ENCODE measurements around the gene CDH4. TPM values are rescaled to one million over a fixed set of nuclear protein-coding genes. Genes with fewer than 3 reads are reported as not detected.

The CDH4 gene
- total and polyA plus RNA-seq, 2 donors (not counting 3 experiments of a cell fraction or from before 2014, with no cell fraction given) = 0.17 to 0.51 TPM

GRCh38 chr20:61321481-61321880 is 69.4 kb downstream of the CDH4 start:
- H3K9me1 ChIP-seq (replicated peaks; ENCODE audit: control insufficient read depth, extremely low read depth, insufficient read depth, low read length) = no peaks in the 10 kb centered on the region
- H3K27me3 ChIP-seq (ENCODE audit: control insufficient read depth in 2 of 2, insufficient read depth in 2 of 2, low read length in 2 of 2) = no peaks in the 10 kb centered on the region
- no peaks in the 10 kb centered on the region for H3K36me3 ChIP-seq (ENCODE audit: control insufficient read depth in 2 of 2, extremely low read depth in 1 of 2, insufficient read depth in 2 of 2, low read length in 2 of 2)
- no peak overlapping the region for H3K9ac ChIP-seq (replicated peaks; ENCODE audit: extremely low read depth, insufficient read depth, low read length)
- H2AFZ ChIP-seq (ENCODE audit: low read depth, low read length) = no peak overlapping the region
- H3K4me2 ChIP-seq (ENCODE audit: insufficient read depth, low read length) = no peak overlapping the region
- H3K4me1 ChIP-seq (ENCODE audit: control insufficient read depth, extremely low read depth, insufficient read depth, low read length) = no peaks in the 10 kb centered on the region
- H3K4me3 ChIP-seq (replicated peaks in 1 of 3; ENCODE audit: insufficient read depth in 1 of 3, low read depth in 1 of 3, low read length in 3 of 3) = no peak overlapping the region
- ChIA-PET CTCF (no interaction called here), POLR2A (no interaction called here)
- peaks cover 4% of the 10 kb centered on the region for H3K9me3 ChIP-seq (replicated peaks; ENCODE audit: control insufficient read depth, insufficient read depth, low read length)
- no TSS peak for BruUV-seq (replicated peaks)
- DNase-seq (ENCODE audit: low read depth, low spot score) (no peak), FAIRE-seq (no peak)
- intact Hi-C loops (cut with micrococcal nuclease) = no loop called here
- dilution Hi-C loops (cut with MboI; ENCODE audit: extremely low pct_ligation_motif_present, low sequenced_read_pairs) = no loop called here
- H3K27ac ChIP-seq (ENCODE audit: insufficient read depth, low read depth, low read length) = no peak overlapping the region
- no peaks in the 10 kb centered on the region for H3K79me2 ChIP-seq (ENCODE audit: control insufficient read depth, insufficient read depth, low read length)
- TF ChIP-seq POLR2A (IDR thresholded peaks at IDR 0.05; ENCODE audit: low read depth, low read length) = no peak
- H4K20me1 ChIP-seq (replicated peaks; ENCODE audit: control insufficient read depth, extremely low read depth, insufficient read depth, low read length) = no peaks in the 10 kb centered on the region

- DNase-seq (ENCODE audit: low read depth, low spot score) (no peak), FAIRE-seq (no peak)
- no peak overlapping the region for H3K9ac ChIP-seq (replicated peaks; ENCODE audit: extremely low read depth, insufficient read depth, low read length)
- no peaks in the 10 kb centered on the region for H3K79me2 ChIP-seq (ENCODE audit: control insufficient read depth, insufficient read depth, low read length)
- POLR2A ChIA-PET = no interaction called here
- H3K27ac ChIP-seq (ENCODE audit: insufficient read depth, low read depth, low read length) = no peak overlapping the region
- H3K36me3 ChIP-seq (ENCODE audit: control insufficient read depth in 2 of 2, extremely low read depth in 1 of 2, insufficient read depth in 2 of 2, low read length in 2 of 2) = no peaks in the 10 kb centered on the region
- dilution Hi-C loops (cut with MboI; ENCODE audit: extremely low pct_ligation_motif_present, low sequenced_read_pairs) = no loop called here
- TF ChIP-seq MYC (IDR thresholded peaks at IDR 0.05; ENCODE audit: low read depth, low read length) (no peak), FOS (IDR thresholded peaks at IDR 0.05; ENCODE audit: borderline replicate concordance, insufficient read depth, low read length) (no peak), CTCF (IDR thresholded peaks at IDR 0.05; ENCODE audit: extremely low read depth in 1 of 2, insufficient read depth in 1 of 2, low read depth in 1 of 2, low read length in 2 of 2) (no peak), MAX (IDR thresholded peaks at IDR 0.05; ENCODE audit: insufficient read depth, insufficient read length) (no peak), GATA2 (IDR thresholded peaks at IDR 0.05; ENCODE audit: insufficient read depth, insufficient read length, low read depth, low read length) (no peak), POLR2A (IDR thresholded peaks at IDR 0.05; ENCODE audit: low read depth, low read length) (no peak), POLR2AphosphoS5 (IDR thresholded peaks at IDR 0.05; ENCODE audit: insufficient read depth, low read depth, low read length) (no peak), JUN (IDR thresholded peaks at IDR 0.05; ENCODE audit: borderline replicate concordance, insufficient read depth, insufficient read length, low read depth) (no peak)
- peaks cover 4% of the 10 kb centered on the region for H3K9me3 ChIP-seq (replicated peaks; ENCODE audit: control insufficient read depth, insufficient read depth, low read length)
- no peaks in the 10 kb centered on the region for H3K4me1 ChIP-seq (ENCODE audit: control insufficient read depth, extremely low read depth, insufficient read depth, low read length)
- H3K4me3 ChIP-seq (replicated peaks in 1 of 3; ENCODE audit: insufficient read depth in 1 of 3, low read depth in 1 of 3, low read length in 3 of 3) = no peak overlapping the region
- H4K20me1 ChIP-seq (replicated peaks; ENCODE audit: control insufficient read depth, extremely low read depth, insufficient read depth, low read length) = no peaks in the 10 kb centered on the region
- intact Hi-C loops (cut with micrococcal nuclease) = no loop called here
- BruUV-seq (replicated peaks) = no TSS peak
- H3K27me3 ChIP-seq (ENCODE audit: control insufficient read depth in 2 of 2, insufficient read depth in 2 of 2, low read length in 2 of 2) = no peaks in the 10 kb centered on the region
- no peaks in the 10 kb centered on the region for H3K9me1 ChIP-seq (replicated peaks; ENCODE audit: control insufficient read depth, extremely low read depth, insufficient read depth, low read length)
- H2AFZ ChIP-seq (ENCODE audit: low read depth, low read length) = no peak overlapping the region
- CTCF ChIA-PET = no interaction called here
- H3K4me2 ChIP-seq (ENCODE audit: insufficient read depth, low read length) = no peak overlapping the region
Measured at GRCh38 chr20:61322151-61322865, 70.2 kb downstream of the CDH4 start.

All from endothelial cell of umbilical vein (primary cell).